SK-N-SH (cell line): ENCODE results near the gene RNF112. TPM values are rescaled to one million over a fixed set of nuclear protein-coding genes. Genes with fewer than 3 reads are reported as not detected.
A peak's percentile ranks its signal among the peaks of the same experiment; 100 is the strongest.

Experiments used
- CTCF ChIA-PET: fragments of 300-600, 350-600 bp; formaldehyde crosslinking; extraction: SDS; loops from one replicate; lab custom pipeline; 2021; lab: Yijun Ruan, JAX
- POLR2A ChIA-PET: fragments of 350-600 bp; sonication (Branson Sonifier 250); formaldehyde crosslinking; extraction: SDS; loops from one replicate; lab custom pipeline; 2020; ENCODE audit warnings: antibody characterized with exemption, inconsistent platforms; lab: Yijun Ruan, JAX
- DNase-seq: peaks from one replicate; pipeline ENCODE4 v3.0.0; 2012
- H2AFZ ChIP-seq: fragments of 200-600 bp; sonication (generic); 2 replicates; pipeline ENCODE4 v1.8.1; 2016; ENCODE audit warnings: antibody characterized with exemption, mild to moderate bottlenecking, low read depth
- H3F3A ChIP-seq: fragments of 200-600 bp; sonication (generic); replicated peaks from 2 replicates; pipeline ENCODE3; 2016; ENCODE audit warnings: antibody characterized with exemption, mild to moderate bottlenecking; ENCODE audit not compliant: insufficient read depth
- H3K27ac ChIP-seq, 2 experiments: fragments of 200-500 bp in 1 of 2; fragments of 200-600 bp in 1 of 2; sonication (Bioruptor generic) in 1 of 2; sonication (generic), shearing (Covaris generic) in 1 of 2; 2 replicates each; pipeline versions ENCODE4 v1.5.1 to v1.6.1; 2014 to 2016; ENCODE audit warnings: low read depth in 2 of 2, inconsistent platforms in 1 of 2, low read length in 1 of 2, mild to moderate bottlenecking in 1 of 2, mixed read lengths in 1 of 2
- H3K27me3 ChIP-seq: fragments of 200-600 bp; sonication (generic), shearing (Covaris generic); 2 replicates; pipeline ENCODE4 v1.6.1; 2016; ENCODE audit warnings: mixed run types; ENCODE audit not compliant: insufficient read depth
- H3K36me3 ChIP-seq, 2 experiments: fragments of 200-500 bp in 1 of 2; fragments of 200-600 bp in 1 of 2; sonication (Bioruptor generic) in 1 of 2; sonication (generic) in 1 of 2; replicated peaks in 1 of 2; 2 replicates each; pipeline versions ENCODE3 to v1.5.1; 2014 to 2016; ENCODE audit warnings: low read length in 1 of 2, mild to moderate bottlenecking in 1 of 2; ENCODE audit not compliant: insufficient read depth in 2 of 2, control insufficient read depth in 1 of 2
- H3K4me1 ChIP-seq, 2 experiments: fragments of 200-500 bp in 1 of 2; fragments of 200-600 bp in 1 of 2; sonication (Bioruptor generic) in 1 of 2; sonication (generic), shearing (Covaris generic) in 1 of 2; 2 replicates each; pipeline versions ENCODE4 v1.5.1 to v1.6.1; 2014 to 2016; ENCODE audit warnings: low read depth in 1 of 2, low read length in 1 of 2, mixed run types in 1 of 2; ENCODE audit not compliant: insufficient read depth in 2 of 2, control insufficient read depth in 1 of 2
- H3K4me2 ChIP-seq: fragments of 200-600 bp; sonication (generic), shearing (Covaris generic); 2 replicates; pipeline ENCODE4 v1.6.1; 2017; ENCODE audit warnings: mixed run types
- H3K4me3 ChIP-seq, 2 experiments: fragments of 200-500 bp in 1 of 2; fragments of 200-600 bp in 1 of 2; sonication (Bioruptor generic) in 1 of 2; sonication (generic), shearing (Covaris generic) in 1 of 2; 2 replicates each; pipeline versions ENCODE4 v1.5.1 to v1.8.1; 2014 to 2016; ENCODE audit warnings: low read depth in 2 of 2, inconsistent platforms in 1 of 2, low read length in 1 of 2, mild to moderate bottlenecking in 1 of 2, mixed read lengths in 1 of 2, moderate library complexity in 1 of 2
- H3K79me2 ChIP-seq: fragments of 200-600 bp; sonication (generic); 2 replicates; pipeline ENCODE4 v1.8.1; 2017; ENCODE audit warnings: mild to moderate bottlenecking; ENCODE audit not compliant: insufficient read depth
- H3K9ac ChIP-seq: fragments of 200-600 bp; sonication (generic); 2 replicates; pipeline ENCODE4 v1.6.1; 2017; ENCODE audit warnings: mixed run types
- H3K9me2 ChIP-seq: fragments of 200-600 bp; sonication (generic); 2 replicates; pipeline ENCODE4 v1.6.1; 2017; ENCODE audit warnings: mixed run types
- H3K9me3 ChIP-seq: fragments of 200-600 bp; sonication (generic); 2 replicates; pipeline ENCODE4 v1.6.1; 2017; ENCODE audit warnings: mixed run types, mild to moderate bottlenecking, moderate library complexity
- H4K20me1 ChIP-seq: fragments of 200-600 bp; sonication (generic); 2 replicates; pipeline ENCODE4 v1.6.1; 2017; ENCODE audit warnings: mild to moderate bottlenecking, mixed run types; ENCODE audit not compliant: insufficient read depth
- CHD2 ChIP-seq: fragments of 150-350 bp; IDR thresholded peaks from 2 replicates; pipeline ENCODE4 v1.6.1; 2018; ENCODE audit warnings: low read length; ENCODE audit not compliant: partially characterized antibody
- ELF1 ChIP-seq: IDR thresholded peaks from 2 replicates; pipeline ENCODE4 v1.4.0; 2012
- EP300 ChIP-seq, 2 experiments: IDR thresholded peaks; 2 replicates each; pipeline versions ENCODE4 v1.4.0 to v1.6.1; 2012; ENCODE audit warnings: borderline replicate concordance in 1 of 2, low read depth in 1 of 2, low read length in 1 of 2
- FOXM1 ChIP-seq: IDR thresholded peaks from 2 replicates; pipeline ENCODE4 v1.4.0; 2012; ENCODE audit warnings: low read depth, mild to moderate bottlenecking
- GABPA ChIP-seq: IDR thresholded peaks from 2 replicates; pipeline ENCODE4 v1.4.0; 2012; ENCODE audit warnings: low read depth, mild to moderate bottlenecking
- GATA2 ChIP-seq: sonication (generic); formaldehyde crosslinking; IDR thresholded peaks from 2 replicates; pipeline ENCODE4 v1.5.0; 2020; ENCODE audit warnings: mild to moderate bottlenecking, missing genetic modification reagents
- JUND ChIP-seq: IDR thresholded peaks from 2 replicates; pipeline ENCODE4 v1.4.0; 2012
- MEF2A ChIP-seq: IDR thresholded peaks from 2 replicates; pipeline ENCODE4 v1.4.0; 2012; ENCODE audit warnings: low read depth, borderline replicate concordance
- NFIC ChIP-seq: IDR thresholded peaks from 2 replicates; pipeline ENCODE4 v1.4.0; 2012; ENCODE audit warnings: borderline replicate concordance
- NRF1 ChIP-seq: IDR thresholded peaks from 2 replicates; pipeline ENCODE4 v1.6.1; 2012; ENCODE audit warnings: low read depth, mild to moderate bottlenecking, low read length
- POLR2AphosphoS5 ChIP-seq: IDR thresholded peaks from 2 replicates; pipeline ENCODE4 v1.6.1; 2012; ENCODE audit warnings: low read depth, low read length
- RAD21 ChIP-seq: IDR thresholded peaks from 2 replicates; pipeline ENCODE4 v1.6.1; 2012; ENCODE audit warnings: mild to moderate bottlenecking, low read length
- RCOR1 ChIP-seq: fragments of 150-350 bp; IDR thresholded peaks from 2 replicates; pipeline ENCODE4 v1.6.1; 2017; ENCODE audit warnings: antibody characterized with exemption, low read length
- REST ChIP-seq: IDR thresholded peaks from 2 replicates; pipeline ENCODE4 v1.6.1; 2012; ENCODE audit warnings: mild to moderate bottlenecking, low read depth, low read length, moderate library complexity
- RFX5 ChIP-seq: IDR thresholded peaks from 2 replicates; pipeline ENCODE4 v1.6.1; 2012; ENCODE audit warnings: mild to moderate bottlenecking, improper control_type of control experiment, low read length
- RXRA ChIP-seq: IDR thresholded peaks from 2 replicates; pipeline ENCODE4 v1.4.0; 2012; ENCODE audit warnings: low read depth, mild to moderate bottlenecking, borderline replicate concordance
- TCF12 ChIP-seq: IDR thresholded peaks from 2 replicates; pipeline ENCODE4 v1.4.0; 2012
- USF2 ChIP-seq: fragments of 150-350 bp; IDR thresholded peaks from 2 replicates; pipeline ENCODE4 v1.6.1; 2017; ENCODE audit warnings: antibody characterized with exemption, low read length, low read depth, borderline replicate concordance
- ZBTB33 ChIP-seq: IDR thresholded peaks from 2 replicates; pipeline ENCODE4 v1.4.0; 2012; ENCODE audit warnings: low read depth, borderline replicate concordance
- WGBS: methylation state at CpG from one replicate; pipeline ENCODE4 v1.1.6; 2017; ENCODE audit warnings: low lambda C conversion rate; 5-methylcytosine and 5-hydroxymethylcytosine counted together
- polyA plus RNA-seq, 3 experiments: library from polyadenylated mRNA; depleted of rRNA; stranded (reverse); fragments of >200 nt; gene quantifications; 2 replicates each; pipeline ENCODE4 v1.2.3, GENCODE V29; 2012
- TF ChIP-seq, protein P1 (sequence below): IDR thresholded peaks from 2 replicates; pipeline ENCODE4 v1.4.0; 2012; ENCODE audit warnings: low read depth

The RNF112 gene
- polyA plus RNA-seq, 1 of the 3 experiments (the other 2 are of a cell fraction), result 22.6 TPM

DNA sequence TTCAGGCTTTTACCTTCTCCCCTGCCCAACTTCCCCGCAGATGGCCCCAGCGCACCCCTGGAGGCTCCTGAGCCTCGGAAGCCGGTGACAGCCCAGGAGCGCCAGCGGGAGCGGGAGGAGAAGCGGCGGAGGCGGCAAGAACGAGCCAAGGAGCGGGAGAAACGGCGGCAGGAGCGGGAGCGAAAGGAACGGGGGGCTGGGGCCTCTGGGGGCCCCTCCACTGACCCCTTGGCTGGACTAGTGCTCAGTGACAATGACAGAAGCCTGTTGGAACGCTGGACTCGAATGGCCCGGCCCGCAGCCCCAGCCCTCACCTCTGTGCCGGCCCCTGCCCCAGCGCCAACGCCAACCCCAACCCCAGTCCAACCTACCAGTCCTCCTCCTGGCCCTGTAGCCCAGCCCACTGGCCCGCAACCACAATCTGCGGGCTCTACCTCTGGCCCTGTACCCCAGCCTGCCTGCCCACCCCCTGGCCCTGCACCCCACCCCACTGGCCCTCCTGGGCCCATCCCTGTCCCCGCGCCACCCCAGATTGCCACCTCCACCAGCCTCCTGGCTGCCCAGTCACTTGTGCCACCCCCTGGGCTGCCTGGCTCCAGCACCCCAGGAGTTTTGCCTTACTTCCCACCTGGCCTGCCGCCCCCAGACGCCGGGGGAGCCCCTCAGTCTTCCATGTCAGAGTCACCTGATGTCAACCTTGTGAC is 29.1 kb upstream of the RNF112 start:
- Histone ChIP-seq H3K4me1 (peaks cover 33 to 60% of the 10 kb centered on the region in 2 experiments), H2AFZ (no peak overlapping the region), H3F3A (peaks cover 52% of the 10 kb centered on the region), H3K27ac (peak overlapping the region in 1 of 2 experiments; percentile 44; a peak in 1 of 4 replicates), H3K36me3 (peaks cover 31 to 49% of the 10 kb centered on the region in 2 experiments), H4K20me1 (0 out of 2 replicates have a peak, but pooled peaks cover 7% of the 10 kb centered on the region), H3K9ac (no peak overlapping the region), H3K4me3 (no peak overlapping the region), H3K79me2 (peaks cover 72% of the 10 kb centered on the region), H3K27me3 (no peaks in the 10 kb centered on the region), H3K9me3 (no peaks in the 10 kb centered on the region), H3K4me2 (no peak overlapping the region), H3K9me2 (no peaks in the 10 kb centered on the region)
- POLR2A ChIA-PET, result interaction anchor here (0.6 to 0.7 kb wide), 2 partner anchors 29 to 403 kb away, joined by 3 read pairs; no protein-coding TSS in a partner anchor
- TF ChIP-seq ZBTB33 (no peak), USF2 (no peak), NFIC (no peak), REST (no peak), FOXM1 (no peak), MEF2A (no peak), JUND (no peak), ELF1 (no peak), POLR2AphosphoS5 (no peak), GATA2 (CRISPR knock-in tag) (no peak), RCOR1 (no peak), CHD2 (no peak), RAD21 (no peak), TCF12 (no peak), RFX5 (no peak), NRF1 (no peak), GABPA (no peak), EP300 (IDR thresholded peaks at IDR 0.05; ENCODE audit: borderline replicate concordance in 1 of 2, low read depth in 1 of 2, low read length in 1 of 2) (no peak), RXRA (no peak)
- TF ChIP-seq, protein P1, sequence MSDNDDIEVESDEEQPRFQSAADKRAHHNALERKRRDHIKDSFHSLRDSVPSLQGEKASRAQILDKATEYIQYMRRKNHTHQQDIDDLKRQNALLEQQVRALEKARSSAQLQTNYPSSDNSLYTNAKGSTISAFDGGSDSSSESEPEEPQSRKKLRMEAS, result no peak
- CTCF ChIA-PET, result no interaction called here
- DNase-seq, result no peak
- WGBS, result 97% methylated on average over 28 of the region's 31 CpGs
